ENCODE measurements around the gene PLPPR4. TPM values are rescaled to one million over a fixed set of nuclear protein-coding genes. Genes with fewer than 3 reads are reported as not detected.
A peak's percentile ranks its signal among the peaks of the same experiment; 100 is the strongest.

The PLPPR4 gene
- total and polyA plus RNA-seq, 10 of the 15 experiments (the other 5 are each of a cell fraction or from before 2014, with no cell fraction given): not detected

GRCh38 chr1:99227056-99227897 lies 37.0 kb upstream of the PLPPR4 start:
- Histone ChIP-seq H3K79me2 (ENCODE audit: control insufficient read depth, insufficient read depth, low read length) (no peaks in the 10 kb centered on the region), H3K9me3 (replicated peaks; ENCODE audit: control insufficient read depth, insufficient read depth, low read length) (no peaks in the 10 kb centered on the region), H2AFZ (ENCODE audit: control insufficient read depth, low read depth, low read length) (no peak overlapping the region), H3K4me2 (ENCODE audit: control insufficient read depth, insufficient read depth) (no peak overlapping the region), H4K20me1 (ENCODE audit: control insufficient read depth, insufficient read depth) (no peaks in the 10 kb centered on the region), H3K36me3 (ENCODE audit: control insufficient read depth in 2 of 2, insufficient read depth in 2 of 2, low read length in 1 of 2) (no peaks in the 10 kb centered on the region), H3K9ac (ENCODE audit: control insufficient read depth, insufficient read depth, low read length) (no peak overlapping the region), H3K4me3 (no peak overlapping the region), H3K27ac (ENCODE audit: control insufficient read depth, insufficient read depth) (no peak overlapping the region), H3K27me3 (replicated peaks in 1 of 2; ENCODE audit: control insufficient read depth in 2 of 2, insufficient read depth in 2 of 2, low read length in 1 of 2) (no peaks in the 10 kb centered on the region), H3K4me1 (ENCODE audit: control insufficient read depth, insufficient read depth, low read length) (peaks cover 9% of the 10 kb centered on the region)
- in situ Hi-C loops (cut with MboI) (no loop called here), intact Hi-C loops (cut with micrococcal nuclease; ENCODE audit: unreplicated experiment) (no loop called here)
- no peak for TF ChIP-seq BMI1 (IDR thresholded peaks at IDR 0.05; ENCODE audit: borderline replicate concordance)
- no peak for TF ChIP-seq POLR2AphosphoS2 (IDR thresholded peaks at IDR 0.05; ENCODE audit: low read depth, low read length)
- TF ChIP-seq, protein P1, sequence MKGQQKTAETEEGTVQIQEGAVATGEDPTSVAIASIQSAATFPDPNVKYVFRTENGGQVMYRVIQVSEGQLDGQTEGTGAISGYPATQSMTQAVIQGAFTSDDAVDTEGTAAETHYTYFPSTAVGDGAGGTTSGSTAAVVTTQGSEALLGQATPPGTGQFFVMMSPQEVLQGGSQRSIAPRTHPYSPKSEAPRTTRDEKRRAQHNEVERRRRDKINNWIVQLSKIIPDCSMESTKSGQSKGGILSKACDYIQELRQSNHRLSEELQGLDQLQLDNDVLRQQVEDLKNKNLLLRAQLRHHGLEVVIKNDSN (IDR thresholded peaks at IDR 0.05; ENCODE audit: borderline replicate concordance, extremely low read length, insufficient read depth, low read depth, low read length): no peak
- TF ChIP-seq IKZF2 (IDR thresholded peaks at IDR 0.05): no peak
- TF ChIP-seq RBBP5 (conservative IDR thresholded peaks at IDR 0.05): no peak
- no peak for TF ChIP-seq KLF5 (IDR thresholded peaks at IDR 0.05; ENCODE audit: partially characterized antibody)
- TF ChIP-seq TCF7 (IDR thresholded peaks at IDR 0.05; ENCODE audit: borderline replicate concordance): no peak
- TF ChIP-seq, protein P2, sequence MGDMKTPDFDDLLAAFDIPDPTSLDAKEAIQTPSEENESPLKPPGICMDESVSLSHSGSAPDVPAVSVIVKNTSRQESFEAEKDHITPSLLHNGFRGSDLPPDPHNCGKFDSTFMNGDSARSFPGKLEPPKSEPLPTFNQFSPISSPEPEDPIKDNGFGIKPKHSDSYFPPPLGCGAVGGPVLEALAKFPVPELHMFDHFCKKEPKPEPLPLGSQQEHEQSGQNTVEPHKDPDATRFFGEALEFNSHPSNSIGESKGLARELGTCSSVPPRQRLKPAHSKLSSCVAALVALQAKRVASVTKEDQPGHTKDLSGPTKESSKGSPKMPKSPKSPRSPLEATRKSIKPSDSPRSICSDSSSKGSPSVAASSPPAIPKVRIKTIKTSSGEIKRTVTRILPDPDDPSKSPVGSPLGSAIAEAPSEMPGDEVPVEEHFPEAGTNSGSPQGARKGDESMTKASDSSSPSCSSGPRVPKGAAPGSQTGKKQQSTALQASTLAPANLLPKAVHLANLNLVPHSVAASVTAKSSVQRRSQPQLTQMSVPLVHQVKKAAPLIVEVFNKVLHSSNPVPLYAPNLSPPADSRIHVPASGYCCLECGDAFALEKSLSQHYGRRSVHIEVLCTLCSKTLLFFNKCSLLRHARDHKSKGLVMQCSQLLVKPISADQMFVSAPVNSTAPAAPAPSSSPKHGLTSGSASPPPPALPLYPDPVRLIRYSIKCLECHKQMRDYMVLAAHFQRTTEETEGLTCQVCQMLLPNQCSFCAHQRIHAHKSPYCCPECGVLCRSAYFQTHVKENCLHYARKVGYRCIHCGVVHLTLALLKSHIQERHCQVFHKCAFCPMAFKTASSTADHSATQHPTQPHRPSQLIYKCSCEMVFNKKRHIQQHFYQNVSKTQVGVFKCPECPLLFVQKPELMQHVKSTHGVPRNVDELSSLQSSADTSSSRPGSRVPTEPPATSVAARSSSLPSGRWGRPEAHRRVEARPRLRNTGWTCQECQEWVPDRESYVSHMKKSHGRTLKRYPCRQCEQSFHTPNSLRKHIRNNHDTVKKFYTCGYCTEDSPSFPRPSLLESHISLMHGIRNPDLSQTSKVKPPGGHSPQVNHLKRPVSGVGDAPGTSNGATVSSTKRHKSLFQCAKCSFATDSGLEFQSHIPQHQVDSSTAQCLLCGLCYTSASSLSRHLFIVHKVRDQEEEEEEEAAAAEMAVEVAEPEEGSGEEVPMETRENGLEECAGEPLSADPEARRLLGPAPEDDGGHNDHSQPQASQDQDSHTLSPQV (IDR thresholded peaks at IDR 0.05): no peak
- ChIA-PET SMC1A (ENCODE audit: uncharacterized antibody, unreplicated experiment) (interaction anchor here (1.5 to 2.3 kb wide), 2 partner anchors 8 to 12 kb away, joined by 4 to 5 read pairs; no protein-coding TSS in a partner anchor), CTCF (interaction anchor here (0.7 kb wide), 1 partner anchor 601 kb away, joined by 3 read pairs; no protein-coding TSS in a partner anchor), POLR2A (no interaction called here), RAD21 (ENCODE audit: unreplicated experiment) (no interaction called here)
- ATAC-seq (peak; percentile 21; the same call in 1 of the 3 replicates), FAIRE-seq (no peak), DNase-seq (ENCODE audit: low read depth, low spot score) (no peak)
- BruUV-seq (replicated peaks): no TSS peak
- WGBS (ENCODE audit: insufficient coverage, insufficient replicate concordance, low lambda C conversion rate, missing lambda C conversion rate): 4% methylated on average over 3 of the region's 3 CpGs

All from GM12878 (cell line).